ENCODE data around the gene MGAT5.

- TF ChIP-seq, protein P1, sequence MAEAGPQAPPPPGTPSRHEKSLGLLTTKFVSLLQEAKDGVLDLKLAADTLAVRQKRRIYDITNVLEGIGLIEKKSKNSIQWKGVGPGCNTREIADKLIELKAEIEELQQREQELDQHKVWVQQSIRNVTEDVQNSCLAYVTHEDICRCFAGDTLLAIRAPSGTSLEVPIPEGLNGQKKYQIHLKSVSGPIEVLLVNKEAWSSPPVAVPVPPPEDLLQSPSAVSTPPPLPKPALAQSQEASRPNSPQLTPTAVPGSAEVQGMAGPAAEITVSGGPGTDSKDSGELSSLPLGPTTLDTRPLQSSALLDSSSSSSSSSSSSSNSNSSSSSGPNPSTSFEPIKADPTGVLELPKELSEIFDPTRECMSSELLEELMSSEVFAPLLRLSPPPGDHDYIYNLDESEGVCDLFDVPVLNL (CRISPR knock-in tag; IDR thresholded peaks at IDR 0.05; ENCODE audit: borderline replicate concordance, low read depth), result no peak
- TF ChIP-seq, protein P2, sequence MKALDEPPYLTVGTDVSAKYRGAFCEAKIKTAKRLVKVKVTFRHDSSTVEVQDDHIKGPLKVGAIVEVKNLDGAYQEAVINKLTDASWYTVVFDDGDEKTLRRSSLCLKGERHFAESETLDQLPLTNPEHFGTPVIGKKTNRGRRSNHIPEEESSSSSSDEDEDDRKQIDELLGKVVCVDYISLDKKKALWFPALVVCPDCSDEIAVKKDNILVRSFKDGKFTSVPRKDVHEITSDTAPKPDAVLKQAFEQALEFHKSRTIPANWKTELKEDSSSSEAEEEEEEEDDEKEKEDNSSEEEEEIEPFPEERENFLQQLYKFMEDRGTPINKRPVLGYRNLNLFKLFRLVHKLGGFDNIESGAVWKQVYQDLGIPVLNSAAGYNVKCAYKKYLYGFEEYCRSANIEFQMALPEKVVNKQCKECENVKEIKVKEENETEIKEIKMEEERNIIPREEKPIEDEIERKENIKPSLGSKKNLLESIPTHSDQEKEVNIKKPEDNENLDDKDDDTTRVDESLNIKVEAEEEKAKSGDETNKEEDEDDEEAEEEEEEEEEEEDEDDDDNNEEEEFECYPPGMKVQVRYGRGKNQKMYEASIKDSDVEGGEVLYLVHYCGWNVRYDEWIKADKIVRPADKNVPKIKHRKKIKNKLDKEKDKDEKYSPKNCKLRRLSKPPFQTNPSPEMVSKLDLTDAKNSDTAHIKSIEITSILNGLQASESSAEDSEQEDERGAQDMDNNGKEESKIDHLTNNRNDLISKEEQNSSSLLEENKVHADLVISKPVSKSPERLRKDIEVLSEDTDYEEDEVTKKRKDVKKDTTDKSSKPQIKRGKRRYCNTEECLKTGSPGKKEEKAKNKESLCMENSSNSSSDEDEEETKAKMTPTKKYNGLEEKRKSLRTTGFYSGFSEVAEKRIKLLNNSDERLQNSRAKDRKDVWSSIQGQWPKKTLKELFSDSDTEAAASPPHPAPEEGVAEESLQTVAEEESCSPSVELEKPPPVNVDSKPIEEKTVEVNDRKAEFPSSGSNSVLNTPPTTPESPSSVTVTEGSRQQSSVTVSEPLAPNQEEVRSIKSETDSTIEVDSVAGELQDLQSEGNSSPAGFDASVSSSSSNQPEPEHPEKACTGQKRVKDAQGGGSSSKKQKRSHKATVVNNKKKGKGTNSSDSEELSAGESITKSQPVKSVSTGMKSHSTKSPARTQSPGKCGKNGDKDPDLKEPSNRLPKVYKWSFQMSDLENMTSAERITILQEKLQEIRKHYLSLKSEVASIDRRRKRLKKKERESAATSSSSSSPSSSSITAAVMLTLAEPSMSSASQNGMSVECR (CRISPR knock-in tag; IDR thresholded peaks at IDR 0.05; ENCODE audit: borderline replicate concordance), result no peak
- TF ChIP-seq ESRRA (CRISPR knock-in tag; IDR thresholded peaks at IDR 0.05; ENCODE audit: borderline replicate concordance) (no peak), NR2C2 (CRISPR knock-in tag; IDR thresholded peaks at IDR 0.05) (no peak), CTCF (IDR thresholded peaks at IDR 0.05) (no peak), SP1 (CRISPR knock-in tag; conservative IDR thresholded peaks at IDR 0.05) (no peak), MLX (CRISPR knock-in tag; IDR thresholded peaks at IDR 0.05) (no peak), FOXJ3 (CRISPR knock-in tag; IDR thresholded peaks at IDR 0.05; ENCODE audit: borderline replicate concordance) (no peak), ZNF512 (CRISPR knock-in tag; IDR thresholded peaks at IDR 0.05; ENCODE audit: borderline replicate concordance) (no peak), KAT7 (CRISPR knock-in tag; IDR thresholded peaks at IDR 0.05; ENCODE audit: borderline replicate concordance) (no peak)
- TF ChIP-seq, protein P3, sequence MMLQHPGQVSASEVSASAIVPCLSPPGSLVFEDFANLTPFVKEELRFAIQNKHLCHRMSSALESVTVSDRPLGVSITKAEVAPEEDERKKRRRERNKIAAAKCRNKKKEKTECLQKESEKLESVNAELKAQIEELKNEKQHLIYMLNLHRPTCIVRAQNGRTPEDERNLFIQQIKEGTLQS (CRISPR knock-in tag; conservative IDR thresholded peaks at IDR 0.05), result no peak
- TF ChIP-seq, protein P4, sequence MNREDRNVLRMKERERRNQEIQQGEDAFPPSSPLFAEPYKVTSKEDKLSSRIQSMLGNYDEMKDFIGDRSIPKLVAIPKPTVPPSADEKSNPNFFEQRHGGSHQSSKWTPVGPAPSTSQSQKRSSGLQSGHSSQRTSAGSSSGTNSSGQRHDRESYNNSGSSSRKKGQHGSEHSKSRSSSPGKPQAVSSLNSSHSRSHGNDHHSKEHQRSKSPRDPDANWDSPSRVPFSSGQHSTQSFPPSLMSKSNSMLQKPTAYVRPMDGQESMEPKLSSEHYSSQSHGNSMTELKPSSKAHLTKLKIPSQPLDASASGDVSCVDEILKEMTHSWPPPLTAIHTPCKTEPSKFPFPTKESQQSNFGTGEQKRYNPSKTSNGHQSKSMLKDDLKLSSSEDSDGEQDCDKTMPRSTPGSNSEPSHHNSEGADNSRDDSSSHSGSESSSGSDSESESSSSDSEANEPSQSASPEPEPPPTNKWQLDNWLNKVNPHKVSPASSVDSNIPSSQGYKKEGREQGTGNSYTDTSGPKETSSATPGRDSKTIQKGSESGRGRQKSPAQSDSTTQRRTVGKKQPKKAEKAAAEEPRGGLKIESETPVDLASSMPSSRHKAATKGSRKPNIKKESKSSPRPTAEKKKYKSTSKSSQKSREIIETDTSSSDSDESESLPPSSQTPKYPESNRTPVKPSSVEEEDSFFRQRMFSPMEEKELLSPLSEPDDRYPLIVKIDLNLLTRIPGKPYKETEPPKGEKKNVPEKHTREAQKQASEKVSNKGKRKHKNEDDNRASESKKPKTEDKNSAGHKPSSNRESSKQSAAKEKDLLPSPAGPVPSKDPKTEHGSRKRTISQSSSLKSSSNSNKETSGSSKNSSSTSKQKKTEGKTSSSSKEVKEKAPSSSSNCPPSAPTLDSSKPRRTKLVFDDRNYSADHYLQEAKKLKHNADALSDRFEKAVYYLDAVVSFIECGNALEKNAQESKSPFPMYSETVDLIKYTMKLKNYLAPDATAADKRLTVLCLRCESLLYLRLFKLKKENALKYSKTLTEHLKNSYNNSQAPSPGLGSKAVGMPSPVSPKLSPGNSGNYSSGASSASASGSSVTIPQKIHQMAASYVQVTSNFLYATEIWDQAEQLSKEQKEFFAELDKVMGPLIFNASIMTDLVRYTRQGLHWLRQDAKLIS (CRISPR knock-in tag; IDR thresholded peaks at IDR 0.05; ENCODE audit: borderline replicate concordance), result no peak
- TF ChIP-seq, protein P5, sequence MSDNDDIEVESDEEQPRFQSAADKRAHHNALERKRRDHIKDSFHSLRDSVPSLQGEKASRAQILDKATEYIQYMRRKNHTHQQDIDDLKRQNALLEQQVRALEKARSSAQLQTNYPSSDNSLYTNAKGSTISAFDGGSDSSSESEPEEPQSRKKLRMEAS (CRISPR knock-in tag; IDR thresholded peaks at IDR 0.05), result no peak
Measured at GRCh38 chr2:134347756-134348155, 93.9 kb downstream of the MGAT5 start.
